BE2C (cell line): ENCODE measurements around the gene TGFBI.

Source experiments
- DNase-seq: peaks from one replicate; pipeline ENCODE4 v3.0.0-alpha.2; 2020
- H3K27me3 ChIP-seq: fragments of 250-450 bp; sonication (Bioruptor Pico); 2 replicates; pipeline ENCODE4 v1.5.1; 2020; ENCODE audit warnings: mild to moderate bottlenecking
- H3K36me3 ChIP-seq: fragments of 250-450 bp; sonication (Bioruptor Pico); 2 replicates; pipeline ENCODE4 v1.5.1; 2020; ENCODE audit warnings: mild to moderate bottlenecking
- H3K4me1 ChIP-seq: fragments of 250-450 bp; sonication (Bioruptor Pico); 2 replicates; pipeline ENCODE4 v1.5.1; 2020
- H3K4me3 ChIP-seq: 2 replicates; pipeline ENCODE4 v1.5.1; 2011; ENCODE audit warnings: low read depth, low read length
- H3K9me3 ChIP-seq: fragments of 250-450 bp; sonication (Bioruptor Pico); 2 replicates; pipeline ENCODE4 v1.5.1; 2020
- CTCF ChIP-seq: IDR thresholded peaks from 2 replicates; pipeline ENCODE4 v1.5.1; 2012; ENCODE audit warnings: mild to moderate bottlenecking, low read depth, low read length

TGFBI gene

GRCh38 chr5:136061630-136062365 is 33.0 kb downstream of the TGFBI start:
- Histone ChIP-seq H3K27me3 (no peaks in the 10 kb centered on the region), H3K9me3 (no peaks in the 10 kb centered on the region), H3K4me1 (peaks cover 3% of the 10 kb centered on the region; the same call in 1 of the 2 replicates), H3K4me3 (no peak overlapping the region), H3K36me3 (no peaks in the 10 kb centered on the region)
- no peak for DNase-seq
- TF ChIP-seq CTCF, result no peak

- H3K4me1 ChIP-seq, result peaks cover 3% of the 10 kb centered on the region; the same call in 1 of the 2 replicates
- no peak overlapping the region for H3K4me3 ChIP-seq
- H3K36me3 ChIP-seq, result no peaks in the 10 kb centered on the region
- peak; percentile 40 for DNase-seq
- no peaks in the 10 kb centered on the region for H3K27me3 ChIP-seq
- TF ChIP-seq CTCF, result peak; percentile 74
- no peaks in the 10 kb centered on the region for H3K9me3 ChIP-seq
Observed at GRCh38 chr5:136062366-136063274, 33.8 kb downstream of the TGFBI start.

- TF ChIP-seq CTCF, result no peak
- DNase-seq, result no peak
- no peak overlapping the region for H3K4me3 ChIP-seq
- H3K4me1 ChIP-seq, result no peaks in the 10 kb centered on the region
- H3K36me3 ChIP-seq, result no peaks in the 10 kb centered on the region
- no peaks in the 10 kb centered on the region for H3K27me3 ChIP-seq
- no peaks in the 10 kb centered on the region for H3K9me3 ChIP-seq
Observed at GRCh38 chr5:136063778-136064465, 35.1 kb downstream of the TGFBI start.

- peak; percentile 12; the same call in 1 of the 2 replicates for TF ChIP-seq CTCF
- no peak overlapping the region for H3K4me3 ChIP-seq
- H3K36me3 ChIP-seq, result no peaks in the 10 kb centered on the region
- H3K9me3 ChIP-seq, result no peaks in the 10 kb centered on the region
- no peaks in the 10 kb centered on the region for H3K4me1 ChIP-seq
- DNase-seq, result no peak
- no peaks in the 10 kb centered on the region for H3K27me3 ChIP-seq
Observed at GRCh38 chr5:136064510-136064909, 35.7 kb downstream of the TGFBI start.

- H3K27me3 ChIP-seq, result no peaks in the 10 kb centered on the region
- H3K9me3 ChIP-seq, result no peaks in the 10 kb centered on the region
- no peaks in the 10 kb centered on the region for H3K36me3 ChIP-seq
- TF ChIP-seq CTCF, result no peak
- no peak for DNase-seq
- H3K4me3 ChIP-seq, result no peak overlapping the region
- no peaks in the 10 kb centered on the region for H3K4me1 ChIP-seq
Observed at GRCh38 chr5:136065588-136065987, 36.8 kb downstream of the TGFBI start.
